ENCODE data around the gene KLHL5.
"Not testable (repeated sequence)": the region's sequence is repeated elsewhere in the genome, so short reads cannot be mapped to it uniquely, and the experiment has no call there.

The KLHL5 gene

GRCh38 chr4:39062094-39062769 is at the start of gene KLHL5:
KLHL5 (plus strand) TSS chr4:39062232; CDS start chr4:39062653, 421 bp downstream.
- no peak for DNase-seq

- DNase-seq: no peak
These were observed 48.0 kb upstream of the KLHL5 start for GRCh38 chr4:39014028-39014427.

DNA sequence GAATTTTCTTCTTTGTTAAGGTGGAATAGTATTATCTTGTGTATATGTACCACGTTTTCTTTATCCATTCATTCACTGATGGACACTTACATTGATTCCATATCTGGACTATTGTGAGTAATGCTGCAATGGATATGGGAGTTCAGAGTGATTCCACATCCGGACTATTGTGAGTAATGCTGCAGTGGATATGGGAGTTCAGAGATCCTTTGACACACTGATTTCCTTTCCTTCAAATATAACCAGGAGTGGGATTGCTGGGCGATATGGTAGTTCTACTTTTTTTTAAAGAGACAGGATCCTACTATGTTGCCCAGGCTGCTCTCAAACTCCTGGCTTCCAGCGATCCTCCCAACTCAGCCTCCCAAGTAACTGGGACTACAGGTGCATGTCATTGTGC is 41.9 kb upstream of the KLHL5 start:
- no peak for DNase-seq

DNA sequence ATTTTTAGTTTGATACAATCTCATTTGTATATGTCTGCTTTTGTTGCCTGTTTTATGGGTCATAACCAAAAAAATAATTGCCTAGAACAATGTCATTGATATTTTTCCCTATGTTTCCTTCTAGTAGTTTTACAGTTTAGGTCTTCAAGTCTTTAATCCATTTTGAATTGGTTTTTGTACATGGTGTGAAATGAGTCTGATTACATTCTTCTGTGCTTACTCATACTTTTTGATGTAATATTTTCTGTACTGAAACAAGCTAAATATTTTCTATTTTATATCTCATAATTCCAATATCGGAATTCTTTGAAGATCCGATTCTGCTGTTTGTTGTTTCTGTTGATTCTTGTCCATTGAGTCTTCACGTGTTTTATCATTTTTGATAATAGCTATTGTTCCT is 40.4 kb upstream of the KLHL5 start:
- no peak for DNase-seq

DNA sequence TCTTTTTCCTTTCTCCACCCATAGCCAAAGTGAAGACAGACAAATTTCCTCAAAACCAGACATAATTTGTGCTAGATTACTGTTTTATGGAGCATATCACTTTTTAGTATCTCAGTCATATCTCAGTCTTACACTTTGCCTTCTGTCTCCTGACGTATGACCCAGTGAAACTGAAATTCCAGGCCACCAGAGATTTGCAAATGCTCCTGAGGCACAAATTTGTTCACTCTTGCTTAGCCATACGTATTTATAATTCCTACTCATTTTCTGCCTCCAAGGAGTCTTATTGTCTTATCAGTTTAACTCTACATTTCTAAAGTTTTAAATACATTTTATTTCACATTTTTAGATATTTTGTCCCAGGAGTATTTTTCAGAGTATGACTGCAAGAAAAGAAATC is 39.8 kb upstream of the KLHL5 start:
- DNase-seq: no peak

DNA sequence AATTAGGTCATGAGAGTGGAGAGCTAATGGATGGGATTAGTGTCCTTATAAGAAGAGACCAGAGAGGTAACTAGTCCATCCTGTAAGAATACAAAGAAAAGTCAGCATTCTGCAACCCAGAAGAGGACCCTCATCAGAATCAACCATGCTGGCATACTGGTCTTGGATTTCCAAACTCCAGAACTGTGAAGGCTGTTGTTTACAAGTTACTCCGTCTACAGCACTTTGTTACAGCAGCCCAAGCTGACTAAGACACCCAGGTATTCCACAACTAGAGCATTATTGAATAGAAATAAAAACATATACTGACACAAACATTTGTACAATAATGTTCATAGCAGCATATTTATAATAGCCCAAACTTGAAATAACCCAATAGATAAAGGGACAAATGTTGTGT is 39.0 kb upstream of the KLHL5 start:
- DNase-seq: no peak

GRCh38 chr4:39024311-39024865 is 37.6 kb upstream of the KLHL5 start:
- no peak for DNase-seq

GRCh38 chr4:39025552-39026085 is 36.4 kb upstream of the KLHL5 start:
- peak in 1 of 3 donors; percentile 29 for DNase-seq

DNA sequence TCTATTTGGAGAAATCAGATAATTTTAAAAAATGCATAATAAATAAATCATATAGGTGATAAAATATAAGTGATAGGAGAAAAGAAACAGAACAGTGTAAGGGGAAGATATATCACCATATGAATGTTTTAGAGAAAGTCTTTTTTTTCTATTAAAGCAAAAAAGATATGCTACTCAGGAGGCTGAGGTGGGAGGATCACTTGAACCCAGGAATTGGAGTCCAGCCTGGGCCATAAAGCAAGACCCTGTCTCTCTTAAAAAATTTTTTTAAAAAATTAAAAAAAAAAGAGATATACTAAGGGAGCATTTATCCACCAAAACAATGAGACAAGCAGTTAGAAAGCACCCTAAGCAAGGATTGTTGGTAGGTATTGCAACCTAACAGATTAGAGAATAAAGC is 35.9 kb upstream of the KLHL5 start:
- no peak for DNase-seq

DNA sequence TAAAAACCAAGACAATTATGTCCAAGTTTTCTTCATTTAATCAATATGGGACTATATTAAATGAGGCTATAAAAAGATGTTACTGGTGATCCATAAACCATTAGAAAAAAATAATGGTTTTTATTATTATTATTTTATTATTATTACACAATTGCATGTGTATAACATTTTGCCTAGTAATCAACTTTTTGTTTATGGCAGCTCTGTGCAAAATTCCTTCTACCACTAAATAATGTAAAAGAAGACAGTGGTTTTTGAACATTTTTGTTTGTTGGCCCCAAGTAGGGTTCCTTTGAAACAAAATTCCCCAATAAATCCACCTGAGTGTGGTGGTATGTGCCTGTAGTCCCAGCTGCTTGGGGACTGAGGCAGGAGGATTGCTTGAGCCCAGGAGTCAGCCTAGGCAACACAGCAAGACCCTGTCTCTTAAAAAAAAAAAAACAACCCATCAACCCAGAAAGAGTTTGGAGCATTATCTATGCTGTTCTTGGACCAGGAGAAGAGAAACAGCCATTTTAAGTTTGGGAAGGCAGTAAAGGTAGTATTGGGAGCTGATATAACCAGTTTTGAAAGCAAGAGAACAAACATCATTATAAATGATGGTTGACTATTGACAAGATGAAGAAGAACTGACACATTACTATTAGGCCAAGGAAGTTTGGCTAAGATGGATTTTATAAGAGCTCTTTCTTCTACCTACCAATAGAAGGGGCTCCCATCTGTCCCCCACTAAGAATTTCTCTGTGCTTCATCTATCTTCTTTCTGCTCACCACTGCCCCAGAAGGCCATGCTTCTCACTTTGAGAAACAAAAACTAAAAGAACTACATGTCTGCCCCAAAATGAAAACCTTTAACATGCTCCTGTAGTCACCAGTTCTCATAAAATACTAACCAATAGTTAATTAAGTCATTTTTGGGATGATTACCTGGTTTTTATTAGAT is 32.0 kb upstream of the KLHL5 start:
- no peak for DNase-seq

DNA sequence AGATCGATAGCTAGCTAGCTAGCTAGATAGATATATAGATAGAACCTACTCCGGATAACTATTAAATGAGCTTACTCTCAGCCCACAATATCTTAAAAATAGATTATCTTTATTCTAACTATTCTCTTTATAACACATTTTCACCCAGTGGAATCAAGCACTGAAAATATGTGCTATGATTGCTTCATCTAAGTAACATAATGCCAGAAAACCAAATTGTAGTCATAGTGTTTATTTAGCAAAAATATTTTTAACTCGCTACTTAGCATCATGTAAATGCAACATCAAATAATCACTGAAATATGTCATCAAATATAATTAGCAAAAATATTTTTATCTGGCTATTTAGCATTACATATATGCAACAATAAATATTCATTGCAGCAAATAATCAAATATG is 31.3 kb upstream of the KLHL5 start:
- DNase-seq: no peak

- not testable (repeated sequence) for DNase-seq
These were observed 30.4 kb upstream of the KLHL5 start for GRCh38 chr4:39031590-39032020.

DNA sequence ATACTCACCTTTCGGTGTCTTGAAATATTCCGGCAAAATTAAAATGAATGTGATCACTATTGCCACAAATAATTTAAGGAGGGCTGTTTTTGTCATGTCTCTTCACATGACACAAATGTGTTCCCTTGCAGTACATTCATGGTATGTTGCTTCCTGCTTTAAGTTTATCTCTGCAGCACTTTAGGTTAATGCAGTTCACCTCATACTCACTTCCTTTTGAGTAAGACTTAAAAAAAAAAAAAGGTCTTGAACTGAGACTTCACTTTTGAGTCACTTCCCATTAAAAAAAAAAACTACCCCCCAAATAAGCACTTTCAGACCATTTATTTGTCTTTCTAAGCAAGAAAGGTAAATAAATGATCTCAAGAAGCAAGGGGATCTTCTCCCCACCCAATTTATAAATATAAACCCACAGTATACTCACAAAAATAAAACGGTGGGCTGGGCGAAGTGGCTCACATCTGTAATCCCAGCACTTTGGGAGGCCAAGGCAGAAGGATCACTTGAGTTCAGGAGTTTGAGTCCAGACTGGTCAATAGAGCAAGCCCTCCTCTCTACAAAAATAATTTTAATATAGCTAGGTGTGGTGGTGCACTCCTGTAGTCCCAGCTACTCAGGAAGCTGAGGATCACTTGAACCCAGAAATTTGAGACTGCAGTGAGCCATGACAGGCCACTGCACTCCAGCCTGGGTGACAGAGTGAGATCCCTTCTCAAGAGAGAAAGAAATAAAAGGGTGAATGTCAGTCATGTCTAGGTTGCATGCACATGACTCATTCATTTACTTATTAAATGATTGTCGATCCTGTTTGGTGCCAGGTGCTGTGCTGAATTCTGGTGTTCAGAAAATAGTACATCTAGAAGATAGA is 29.6 kb upstream of the KLHL5 start, which contains the start of gene TMEM156:
TMEM156 (minus strand) TSS at position 192 of the 868 bp plus-strand sequence; CDS start at position 96, 96 bp downstream.
- DNase-seq: peak; percentile 44 to 80 (median 69)

DNA sequence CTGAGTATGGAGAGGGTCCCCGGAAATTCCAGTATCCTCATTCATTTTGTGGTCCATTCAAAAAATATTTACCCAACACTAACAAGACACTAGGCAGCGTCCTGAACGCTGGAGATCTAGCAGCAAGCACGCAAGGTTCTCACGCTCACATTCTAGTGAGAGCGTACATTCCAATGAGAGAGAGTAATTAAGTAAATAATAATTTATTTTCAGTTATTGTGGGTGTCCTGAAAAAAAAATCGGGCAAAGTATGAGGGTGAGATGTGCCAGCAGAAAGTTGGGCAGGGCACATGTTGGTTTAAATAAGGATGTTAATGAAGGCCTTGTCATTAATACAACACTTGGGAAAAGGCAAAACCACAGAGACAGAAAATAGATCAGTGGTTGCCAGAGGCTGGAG is 25.9 kb upstream of the KLHL5 start:
- no peak for DNase-seq

- peak in 1 of 3 donors; percentile 25 for DNase-seq
These were observed 24.6 kb upstream of the KLHL5 start for GRCh38 chr4:39037491-39037825.

- no peak for DNase-seq
These were observed 24.1 kb upstream of the KLHL5 start for GRCh38 chr4:39037941-39038340.

DNA sequence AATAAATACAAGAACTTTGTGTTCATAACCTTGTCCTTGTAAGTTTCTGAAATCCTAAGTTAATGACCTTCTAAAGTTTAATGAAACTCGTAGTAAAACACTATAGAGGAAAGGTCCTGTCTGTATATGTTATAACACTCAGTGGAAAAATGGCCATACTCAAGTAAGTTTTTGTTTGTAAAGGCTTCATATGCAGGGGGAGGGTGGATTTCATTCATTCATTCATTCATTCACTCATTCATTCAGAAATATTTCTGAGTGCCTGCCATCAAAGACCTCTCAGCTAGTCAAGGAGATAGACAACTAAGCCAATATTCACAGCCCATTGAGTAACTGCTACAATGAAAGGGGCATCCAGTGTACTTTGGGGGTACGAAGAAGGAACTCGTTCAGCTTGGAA is 22.9 kb upstream of the KLHL5 start:
- DNase-seq: no peak

- peak in 2 of 3 donors; percentile 22 to 25 for DNase-seq
These were observed 19.7 kb upstream of the KLHL5 start for GRCh38 chr4:39042366-39042765.

DNA sequence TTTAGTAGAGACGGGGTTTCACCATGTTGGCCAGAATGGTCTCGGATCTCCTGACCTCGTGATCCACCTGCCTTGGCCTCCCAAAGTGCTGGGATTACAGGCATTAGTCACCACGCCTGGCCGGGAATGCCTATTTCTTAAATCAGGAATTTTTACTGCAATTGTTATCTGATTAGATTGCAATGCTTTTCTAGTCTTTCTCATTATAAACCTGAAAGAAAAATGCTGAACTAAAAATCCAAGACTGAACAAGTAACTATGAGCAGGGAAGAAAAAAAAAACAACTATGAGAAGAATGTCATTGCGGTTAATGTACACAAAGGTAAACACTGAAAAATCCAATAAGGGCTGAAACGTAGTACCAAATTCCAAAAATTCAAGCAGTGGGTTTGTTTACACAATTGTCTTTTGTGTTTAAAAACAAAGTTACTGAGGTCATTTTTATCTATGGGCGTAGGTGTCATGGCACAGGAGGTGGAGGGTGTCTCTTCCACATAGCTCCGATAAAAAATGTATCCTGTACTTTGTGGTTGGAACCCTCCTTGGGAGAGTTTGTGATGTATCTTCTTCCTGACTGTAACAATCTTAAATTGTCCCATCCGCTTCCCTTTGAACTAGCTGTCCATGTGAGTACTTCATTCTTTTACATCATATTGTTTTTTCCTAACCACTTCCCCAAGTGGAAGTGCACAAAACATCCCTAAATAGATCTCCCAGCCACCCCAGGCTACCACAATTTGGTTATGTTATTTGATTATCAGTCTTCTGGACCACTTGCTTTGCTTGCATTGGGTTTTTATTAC is 18.8 kb upstream of the KLHL5 start:
- DNase-seq: peak; percentile 60 to 77 (median 70)

- DNase-seq: peak; percentile 38 to 66 (median 60)
These were observed 18.1 kb upstream of the KLHL5 start for GRCh38 chr4:39043861-39044363.

DNA sequence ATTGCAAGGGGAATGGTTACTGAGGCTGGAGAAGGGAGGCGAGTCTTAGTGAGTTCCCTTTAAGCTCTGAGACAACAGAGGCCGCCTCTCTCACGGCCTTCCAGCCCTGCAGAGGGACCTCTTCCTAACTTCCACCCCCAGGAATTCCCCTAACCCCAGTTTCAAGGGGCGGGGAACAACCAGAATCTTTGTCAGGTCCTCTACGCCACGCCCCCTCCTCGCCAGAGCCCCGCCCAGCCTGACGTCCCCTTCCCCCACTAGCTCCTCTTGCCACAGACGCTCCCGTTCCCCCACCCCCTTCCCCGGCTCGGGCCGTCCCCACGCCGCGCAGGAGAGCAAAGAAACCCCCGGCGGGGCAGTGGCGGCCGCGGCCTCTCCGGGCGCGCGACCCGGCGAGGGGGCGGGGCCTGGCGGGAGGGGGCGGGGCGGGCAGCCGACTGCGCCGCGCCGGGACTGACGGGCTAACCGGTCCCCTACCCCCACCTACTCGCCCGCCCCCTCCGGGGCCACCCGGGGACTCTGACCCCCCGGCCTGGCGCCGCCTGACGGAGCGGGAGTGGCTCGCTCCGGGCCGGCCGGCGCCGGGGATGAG is 17.6 kb upstream of the KLHL5 start:
- peak; percentile 99 for DNase-seq

Measured in suppressor macrophage treated with lipopolysaccharide for 1 hour (primary cell).